HL-60 (cell line): Measurements from ENCODE around the gene HSFX2.

Experiments used
- DNase-seq, 2 experiments: peaks; one replicate each; pipeline ENCODE4 v3.0.0-alpha.2; 2010 to 2020; ENCODE audit warnings: low read depth in 1 of 2, low spot score in 1 of 2
- H3K27ac ChIP-seq: fragments of 250-450 bp; sonication (Bioruptor Pico); replicated peaks from 2 replicates; pipeline ENCODE4 v1.5.1; 2020; ENCODE audit warnings: mild to moderate bottlenecking, moderate library complexity
- H3K27me3 ChIP-seq: fragments of 250-450 bp; sonication (Bioruptor Pico); 2 replicates; pipeline ENCODE4 v1.5.1; 2021; ENCODE audit warnings: mild to moderate bottlenecking, moderate library complexity; ENCODE audit not compliant: insufficient read depth, poor library complexity, severe bottlenecking
- H3K4me3 ChIP-seq: replicated peaks from 2 replicates; pipeline ENCODE4 v1.5.1; 2011; ENCODE audit warnings: mild to moderate bottlenecking, control low read depth, low read length; ENCODE audit not compliant: insufficient read depth
- GABPA ChIP-seq: IDR thresholded peaks from 2 replicates; pipeline ENCODE4 v1.6.1; 2012; ENCODE audit warnings: low read depth
- POLR2AphosphoS5 ChIP-seq: IDR thresholded peaks from 2 replicates; pipeline ENCODE4 v1.6.1; 2012; ENCODE audit warnings: low read depth
- SPI1 ChIP-seq: IDR thresholded peaks from 2 replicates; pipeline ENCODE4 v1.6.1; 2012; ENCODE audit warnings: low read depth, mild to moderate bottlenecking, borderline replicate concordance
- TF ChIP-seq, protein P1 (sequence below): IDR thresholded peaks from 2 replicates; pipeline ENCODE4 v1.6.1; 2012; ENCODE audit warnings: low read depth; ENCODE audit not compliant: insufficient replicate concordance
- TF ChIP-seq, protein P2 (sequence below): IDR thresholded peaks from one replicate; pipeline ENCODE4 v1.5.1; 2011; ENCODE audit warnings: low read length, control low read depth, inconsistent platforms; ENCODE audit not compliant: insufficient read depth

The HSFX2 gene

DNA sequence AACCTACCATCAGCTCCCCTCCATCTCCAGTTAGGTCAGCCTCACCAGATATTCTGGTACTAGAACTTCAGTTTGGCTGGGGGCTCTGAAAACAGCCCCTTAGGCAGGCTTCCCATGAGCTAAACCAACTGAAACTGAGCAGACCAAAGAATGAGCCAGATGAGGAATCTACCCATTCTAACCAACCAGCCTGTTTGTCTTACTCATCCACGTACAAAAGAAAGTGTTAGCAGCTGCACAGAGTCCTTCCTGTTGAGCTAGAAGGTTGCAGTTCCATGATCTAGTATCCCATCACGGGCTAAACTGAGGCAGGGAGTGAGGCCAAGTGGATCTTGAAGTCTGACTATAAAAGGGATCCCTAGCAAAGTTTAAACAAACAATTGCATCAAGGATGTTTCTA is 25.3 kb downstream of the HSFX2 start:
- H3K4me3 ChIP-seq, result no peak overlapping the region
- no peak overlapping the region for H3K27ac ChIP-seq
- TF ChIP-seq GABPA (no peak), POLR2AphosphoS5 (no peak)
- TF ChIP-seq, protein P1, sequence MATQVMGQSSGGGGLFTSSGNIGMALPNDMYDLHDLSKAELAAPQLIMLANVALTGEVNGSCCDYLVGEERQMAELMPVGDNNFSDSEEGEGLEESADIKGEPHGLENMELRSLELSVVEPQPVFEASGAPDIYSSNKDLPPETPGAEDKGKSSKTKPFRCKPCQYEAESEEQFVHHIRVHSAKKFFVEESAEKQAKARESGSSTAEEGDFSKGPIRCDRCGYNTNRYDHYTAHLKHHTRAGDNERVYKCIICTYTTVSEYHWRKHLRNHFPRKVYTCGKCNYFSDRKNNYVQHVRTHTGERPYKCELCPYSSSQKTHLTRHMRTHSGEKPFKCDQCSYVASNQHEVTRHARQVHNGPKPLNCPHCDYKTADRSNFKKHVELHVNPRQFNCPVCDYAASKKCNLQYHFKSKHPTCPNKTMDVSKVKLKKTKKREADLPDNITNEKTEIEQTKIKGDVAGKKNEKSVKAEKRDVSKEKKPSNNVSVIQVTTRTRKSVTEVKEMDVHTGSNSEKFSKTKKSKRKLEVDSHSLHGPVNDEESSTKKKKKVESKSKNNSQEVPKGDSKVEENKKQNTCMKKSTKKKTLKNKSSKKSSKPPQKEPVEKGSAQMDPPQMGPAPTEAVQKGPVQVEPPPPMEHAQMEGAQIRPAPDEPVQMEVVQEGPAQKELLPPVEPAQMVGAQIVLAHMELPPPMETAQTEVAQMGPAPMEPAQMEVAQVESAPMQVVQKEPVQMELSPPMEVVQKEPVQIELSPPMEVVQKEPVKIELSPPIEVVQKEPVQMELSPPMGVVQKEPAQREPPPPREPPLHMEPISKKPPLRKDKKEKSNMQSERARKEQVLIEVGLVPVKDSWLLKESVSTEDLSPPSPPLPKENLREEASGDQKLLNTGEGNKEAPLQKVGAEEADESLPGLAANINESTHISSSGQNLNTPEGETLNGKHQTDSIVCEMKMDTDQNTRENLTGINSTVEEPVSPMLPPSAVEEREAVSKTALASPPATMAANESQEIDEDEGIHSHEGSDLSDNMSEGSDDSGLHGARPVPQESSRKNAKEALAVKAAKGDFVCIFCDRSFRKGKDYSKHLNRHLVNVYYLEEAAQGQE, result no peak
- DNase-seq, result no peak
- no peaks in the 10 kb centered on the region for H3K27me3 ChIP-seq

DNA sequence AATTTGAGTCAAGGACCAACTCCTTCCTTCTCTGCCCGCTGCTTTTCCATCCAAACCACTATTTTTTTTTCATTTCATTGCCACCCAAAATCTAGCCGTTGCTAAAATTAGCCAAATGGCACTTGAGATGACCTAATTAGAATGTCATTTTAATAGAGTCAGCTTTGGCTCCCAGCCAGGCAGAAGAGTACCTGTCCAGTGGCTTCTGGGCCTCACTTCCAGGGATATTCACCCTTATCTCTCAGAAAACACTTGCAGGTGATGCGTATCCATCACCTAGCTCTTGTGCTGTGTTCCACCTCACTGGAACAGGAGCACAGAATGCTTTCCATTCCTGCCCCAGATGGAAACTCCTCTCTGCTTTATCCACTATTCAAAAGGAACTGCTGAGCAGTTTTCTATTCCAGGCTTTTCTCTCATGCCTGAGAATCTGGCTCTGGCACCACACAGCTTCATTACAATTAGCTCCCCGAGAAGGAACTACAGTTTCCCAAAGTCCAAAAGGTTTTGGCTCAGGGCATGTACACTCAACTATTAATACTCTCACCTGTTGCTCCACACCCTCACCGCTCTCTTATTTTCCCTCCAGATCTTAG is 26.3 kb downstream of the HSFX2 start:
- no peak for DNase-seq
- TF ChIP-seq GABPA, result no peak
- TF ChIP-seq, protein P1, result no peak
- TF ChIP-seq, protein P2, sequence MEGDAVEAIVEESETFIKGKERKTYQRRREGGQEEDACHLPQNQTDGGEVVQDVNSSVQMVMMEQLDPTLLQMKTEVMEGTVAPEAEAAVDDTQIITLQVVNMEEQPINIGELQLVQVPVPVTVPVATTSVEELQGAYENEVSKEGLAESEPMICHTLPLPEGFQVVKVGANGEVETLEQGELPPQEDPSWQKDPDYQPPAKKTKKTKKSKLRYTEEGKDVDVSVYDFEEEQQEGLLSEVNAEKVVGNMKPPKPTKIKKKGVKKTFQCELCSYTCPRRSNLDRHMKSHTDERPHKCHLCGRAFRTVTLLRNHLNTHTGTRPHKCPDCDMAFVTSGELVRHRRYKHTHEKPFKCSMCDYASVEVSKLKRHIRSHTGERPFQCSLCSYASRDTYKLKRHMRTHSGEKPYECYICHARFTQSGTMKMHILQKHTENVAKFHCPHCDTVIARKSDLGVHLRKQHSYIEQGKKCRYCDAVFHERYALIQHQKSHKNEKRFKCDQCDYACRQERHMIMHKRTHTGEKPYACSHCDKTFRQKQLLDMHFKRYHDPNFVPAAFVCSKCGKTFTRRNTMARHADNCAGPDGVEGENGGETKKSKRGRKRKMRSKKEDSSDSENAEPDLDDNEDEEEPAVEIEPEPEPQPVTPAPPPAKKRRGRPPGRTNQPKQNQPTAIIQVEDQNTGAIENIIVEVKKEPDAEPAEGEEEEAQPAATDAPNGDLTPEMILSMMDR, result no peak
- TF ChIP-seq POLR2AphosphoS5, result no peak
- no peak for TF ChIP-seq SPI1
- no peak overlapping the region for H3K27ac ChIP-seq

DNA sequence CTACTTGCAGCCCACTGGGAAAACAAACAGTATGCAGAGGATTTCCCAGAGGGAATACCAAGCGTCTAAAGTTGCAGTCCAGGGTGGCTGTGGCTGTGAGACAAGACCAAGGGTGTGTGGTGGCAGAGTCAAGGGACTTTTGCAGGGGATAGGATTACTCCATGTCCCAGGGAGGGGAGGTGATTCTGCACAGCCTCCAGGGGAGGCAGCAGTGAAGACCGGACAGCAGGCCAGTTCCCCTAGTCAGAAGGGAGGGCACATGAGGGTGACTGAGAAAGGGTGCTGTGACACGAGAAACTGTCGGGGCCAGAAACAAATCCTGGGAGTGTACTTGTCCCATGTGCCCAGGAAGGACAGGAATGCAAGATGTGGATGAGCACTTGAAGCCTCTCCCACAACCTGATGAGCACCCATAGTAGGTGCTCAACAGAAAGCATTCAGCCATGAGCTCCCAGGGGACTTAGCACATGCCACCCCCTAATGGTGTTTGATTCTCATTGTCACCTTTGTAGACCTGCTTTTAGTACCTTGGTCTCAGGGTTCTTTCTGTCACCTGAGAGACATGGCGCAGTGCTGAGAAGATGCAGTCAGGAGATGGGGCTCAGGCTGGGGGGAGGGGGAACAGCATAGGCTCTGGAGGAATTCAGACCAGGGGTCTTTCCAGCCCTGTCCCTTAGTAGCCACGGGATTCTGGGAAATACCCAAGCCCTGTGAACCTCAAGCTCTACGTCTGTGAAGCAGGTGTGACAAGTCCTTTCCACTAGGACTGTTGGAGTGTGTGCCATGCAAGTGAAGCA is 27.3 kb downstream of the HSFX2 start:
- H3K4me3 ChIP-seq, result no peak overlapping the region
- DNase-seq, result no peak
- H3K27me3 ChIP-seq, result no peaks in the 10 kb centered on the region
- no peak overlapping the region for H3K27ac ChIP-seq
- TF ChIP-seq, protein P2, result no peak
- TF ChIP-seq POLR2AphosphoS5, result no peak
- TF ChIP-seq, protein P1, result no peak
- TF ChIP-seq SPI1, result no peak
- no peak for TF ChIP-seq GABPA

More for the DNA sequence above, 26.3 kb downstream of the HSFX2 start:
- Histone ChIP-seq H3K4me3 (no peak overlapping the region), H3K27me3 (no peaks in the 10 kb centered on the region)
